PC-9 (cell line): Measurements from ENCODE around the gene DECR2.

Source experiments
- CTCF ChIP-seq: fragments of 200-600 bp; sonication (generic); conservative IDR thresholded peaks from 2 replicates; pipeline ENCODE4 v1.6.1; 2017; ENCODE audit warnings: mixed run types, antibody characterized with exemption, mild to moderate bottlenecking, moderate library complexity
- EZH2 ChIP-seq: fragments of 200-600 bp; sonication (generic); IDR thresholded peaks from 2 replicates; pipeline ENCODE4 v1.8.0; 2017; ENCODE audit warnings: antibody characterized with exemption, low read depth

GRCh38 chr16:414395-415169, 12.9 kb downstream of the DECR2 start:
- no peak for TF ChIP-seq EZH2
- TF ChIP-seq CTCF, result no peak
